Fibroblast of lung (primary cell): Measurements from ENCODE around the gene UBR3. TPM values are rescaled to one million over a fixed set of nuclear protein-coding genes. Genes with fewer than 3 reads are reported as not detected.
"Not testable (repeated sequence)": the region's sequence is repeated elsewhere in the genome, so short reads cannot be mapped to it uniquely, and the experiment has no call there.

Source experiments
- DNase-seq, 2 donors: peaks; one replicate each; pipeline versions ENCODE4 v3.0.0 to v3.0.0-alpha.2; 2010; ENCODE audit warnings: low read depth in 2 of 2
- H2AFZ ChIP-seq: 2 replicates; pipeline ENCODE4 v1.5.1; 2012; ENCODE audit warnings: low read length, control low read depth, inconsistent platforms
- H3K27ac ChIP-seq: 2 replicates; pipeline ENCODE4 v1.5.1; 2011; ENCODE audit warnings: low read length, control low read depth; ENCODE audit not compliant: insufficient read depth
- H3K27me3 ChIP-seq: 2 replicates; pipeline ENCODE4 v1.5.1; 2011; ENCODE audit warnings: mild to moderate bottlenecking, low read length; ENCODE audit not compliant: control insufficient read depth, insufficient read depth
- H3K36me3 ChIP-seq: 2 replicates; pipeline ENCODE4 v1.5.1; 2011; ENCODE audit warnings: low read length; ENCODE audit not compliant: control insufficient read depth, insufficient read depth
- H3K4me1 ChIP-seq: 2 replicates; pipeline ENCODE4 v1.5.1; 2011; ENCODE audit warnings: low read length; ENCODE audit not compliant: control insufficient read depth, insufficient read depth; ENCODE audit errors: extremely low read depth
- H3K4me2 ChIP-seq: 2 replicates; pipeline ENCODE4 v1.5.1; 2011; ENCODE audit warnings: low read length, control low read depth; ENCODE audit not compliant: insufficient read depth; ENCODE audit errors: extremely low read depth
- H3K4me3 ChIP-seq, 4 experiments: fragments of 200-600 bp in 1 of 4; sonication (generic) in 1 of 4; replicated peaks in 1 of 4; 2 replicates each; pipeline ENCODE4 v1.5.1; 2011 to 2016; ENCODE audit warnings: low read length in 4 of 4, low read depth in 3 of 4, mild to moderate bottlenecking in 3 of 4, control low read depth in 2 of 4, inconsistent platforms in 1 of 4, mixed read lengths in 1 of 4; ENCODE audit not compliant: insufficient read depth in 1 of 4; ENCODE audit errors: control extremely low read depth in 1 of 4
- H3K79me2 ChIP-seq: 2 replicates; pipeline ENCODE4 v1.5.1; 2012; ENCODE audit warnings: mild to moderate bottlenecking, low read length, inconsistent platforms; ENCODE audit not compliant: control insufficient read depth, insufficient read depth
- H3K9ac ChIP-seq: 2 replicates; pipeline ENCODE4 v1.5.1; 2011; ENCODE audit warnings: mild to moderate bottlenecking, low read length, control low read depth; ENCODE audit not compliant: insufficient read depth
- H3K9me3 ChIP-seq: 2 replicates; pipeline ENCODE4 v1.5.1; 2012; ENCODE audit warnings: low read depth, low read length; ENCODE audit not compliant: control insufficient read depth, insufficient read depth
- H4K20me1 ChIP-seq: 2 replicates; pipeline ENCODE4 v1.5.1; 2011; ENCODE audit warnings: low read length; ENCODE audit not compliant: control insufficient read depth, insufficient read depth; ENCODE audit errors: extremely low read depth
- CTCF ChIP-seq, 2 donors: IDR thresholded peaks in 1 of 2; conservative IDR thresholded peaks in 1 of 2; 1 replicate in 1 of 2; 2 replicates in 1 of 2; pipeline ENCODE4 v1.5.1; 2011 to 2012; ENCODE audit warnings: low read length in 2 of 2, control low read depth in 1 of 2, inconsistent platforms in 1 of 2, low read depth in 1 of 2, mild to moderate bottlenecking in 1 of 2
- EZH2 ChIP-seq: IDR thresholded peaks from 2 replicates; pipeline ENCODE4 v1.5.1; 2012; ENCODE audit warnings: low read length, control low read depth, mild to moderate bottlenecking; ENCODE audit errors: missing control alignments
- polyA plus RNA-seq, 2 donors: library from polyadenylated mRNA; depleted of rRNA in 1 of 2; stranded (reverse) in 1 of 2; unstranded in 1 of 2; fragments of >200 nt; gene quantifications; 2 replicates each; pipeline ENCODE4 v1.2.1, GENCODE V29; 2011 to 2012; ENCODE audit warnings: missing spikeins in 1 of 2
- total RNA-seq: library from RNA; depleted of rRNA; stranded (reverse); fragments of >200 nt; gene quantifications from 2 replicates; pipeline ENCODE4 v1.2.1, GENCODE V29; 2014

Gene UBR3
- total and polyA plus RNA-seq, 2 donors (not counting 1 experiment from before 2014, with no cell fraction given): 21.7 to 39.5 TPM

GRCh38 chr2:169845016-169845415 lies 17.8 kb downstream of the UBR3 start:
- Histone ChIP-seq H4K20me1 (no peaks in the 10 kb centered on the region), H3K4me1 (no peaks in the 10 kb centered on the region), H3K27me3 (no peaks in the 10 kb centered on the region), H3K36me3 (no peaks in the 10 kb centered on the region), H3K9me3 (no peaks in the 10 kb centered on the region), H3K27ac (no peak overlapping the region), H3K4me3 (no peak overlapping the region), H2AFZ (no peak overlapping the region), H3K4me2 (no peak overlapping the region), H3K9ac (no peak overlapping the region), H3K79me2 (peaks cover 31% of the 10 kb centered on the region)
- TF ChIP-seq EZH2 (no peak), CTCF (conservative IDR thresholded peaks at IDR 0.05 in 1 of 2, IDR thresholded peaks at IDR 0.05 in 1 of 2; ENCODE audit: low read depth in 1 of 2, low read length in 2 of 2) (no peak)
- DNase-seq: no peak

GRCh38 chr2:169848959-169849693 lies 21.9 kb downstream of the UBR3 start:
- DNase-seq, H2AFZ ChIP-seq, H3K9me3 ChIP-seq, H3K27me3 ChIP-seq, H3K4me3 ChIP-seq, H3K36me3 ChIP-seq, H4K20me1 ChIP-seq, H3K4me2 ChIP-seq, H3K9ac ChIP-seq, H3K4me1 ChIP-seq, H3K27ac ChIP-seq: not testable (repeated sequence)
- peaks cover 31% of the 10 kb centered on the region for H3K79me2 ChIP-seq

DNA sequence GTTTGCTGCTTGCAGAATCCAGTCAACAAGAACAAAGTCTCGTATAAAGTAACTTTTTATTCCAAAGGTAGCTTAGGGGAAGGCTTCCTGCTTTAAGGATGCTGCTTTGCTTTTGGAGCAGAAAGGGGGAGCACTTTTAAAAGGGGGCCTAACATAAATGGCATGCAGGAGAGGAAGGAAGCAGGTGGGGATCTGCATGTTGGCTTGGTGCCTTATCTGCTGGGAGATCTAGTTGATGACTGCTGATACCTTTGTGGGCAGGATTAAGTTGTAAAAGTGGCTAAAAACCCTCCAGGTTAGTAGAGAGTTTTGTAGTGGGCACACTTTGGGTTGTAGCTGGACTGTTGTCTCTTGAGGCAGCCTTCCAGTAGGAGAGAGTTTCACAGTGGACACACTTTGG lies 22.5 kb downstream of the UBR3 start:
- TF ChIP-seq EZH2 (no peak), CTCF (conservative IDR thresholded peaks at IDR 0.05 in 1 of 2, IDR thresholded peaks at IDR 0.05 in 1 of 2; ENCODE audit: low read depth in 1 of 2, low read length in 2 of 2) (no peak)
- no peak for DNase-seq
- H2AFZ ChIP-seq: no peak overlapping the region
- H3K9me3 ChIP-seq: no peaks in the 10 kb centered on the region
- H3K4me3 ChIP-seq: no peak overlapping the region
- no peak overlapping the region for H3K4me2 ChIP-seq
- H3K27me3 ChIP-seq: no peaks in the 10 kb centered on the region
- no peaks in the 10 kb centered on the region for H3K36me3 ChIP-seq
- no peaks in the 10 kb centered on the region for H3K4me1 ChIP-seq
- no peak overlapping the region for H3K27ac ChIP-seq
- H3K79me2 ChIP-seq: peaks cover 29% of the 10 kb centered on the region
- no peaks in the 10 kb centered on the region for H4K20me1 ChIP-seq
- H3K9ac ChIP-seq: no peak overlapping the region
